AG04450 (cell line): ENCODE data around the gene CLIP2. TPM values are rescaled to one million over a fixed set of nuclear protein-coding genes. Genes with fewer than 3 reads are reported as not detected.

ENCODE experiments used
- CTCF ChIA-PET: fragments of 300-600, 350-600 bp; formaldehyde crosslinking; extraction: SDS; loops from one replicate; lab custom pipeline; 2022; ENCODE audit warnings: antibody characterized with exemption, inconsistent platforms; lab: Charles Lee
- POLR2A ChIA-PET: fragments of 350-600 bp; formaldehyde crosslinking; extraction: SDS; loops from one replicate; lab custom pipeline; 2021; ENCODE audit warnings: antibody characterized with exemption, inconsistent platforms; lab: Yijun Ruan, JAX
- DNase-seq: peaks from one replicate; pipeline ENCODE4 v3.0.0-alpha.2; 2011; ENCODE audit warnings: low read depth, low spot score
- H3K27ac ChIP-seq: one replicate; pipeline ENCODE4 v1.5.1; 2012; ENCODE audit warnings: low read depth, low read length, control low read depth
- H3K27me3 ChIP-seq: one replicate; pipeline ENCODE4 v1.6.0; 2012; ENCODE audit warnings: low read length; ENCODE audit not compliant: control insufficient read depth, insufficient read depth
- H3K4me3 ChIP-seq: 2 replicates; pipeline ENCODE4 v1.5.1; 2011; ENCODE audit warnings: mild to moderate bottlenecking, low read depth, low read length, control low read depth
- H3K9me3 ChIP-seq: 2 replicates; pipeline ENCODE4 v1.5.1; 2012; ENCODE audit warnings: low read length; ENCODE audit not compliant: control insufficient read depth, insufficient read depth
- CTCF ChIP-seq: IDR thresholded peaks from 2 replicates; pipeline ENCODE4 v1.5.1; 2011; ENCODE audit warnings: low read depth, low read length, control low read depth, inconsistent platforms
- polyA plus RNA-seq: library from polyadenylated mRNA; depleted of rRNA; stranded (reverse); fragments of >200 nt; gene quantifications from 2 replicates; pipeline ENCODE4 v1.2.3, GENCODE V29; 2011

The CLIP2 gene
- polyA plus RNA-seq, 1 experiment, result 7.2 TPM

- DNase-seq, result no peak
- H3K9me3 ChIP-seq, result no peaks in the 10 kb centered on the region; the same call in 1 of the 2 replicates
- no peak overlapping the region for H3K27ac ChIP-seq
- POLR2A ChIA-PET, result interaction anchor here (1.2 to 3.1 kb wide), 3 partner anchors 8 to 17 kb away, joined by 3 to 31 read pairs (median 13); no protein-coding TSS in a partner anchor
- H3K4me3 ChIP-seq, result no peak overlapping the region
- no peaks in the 10 kb centered on the region for H3K27me3 ChIP-seq
- CTCF ChIA-PET, result interaction anchor here (0.8 to 1.0 kb wide), 2 partner anchors 81 to 113 kb away, joined by 4 to 5 read pairs; no protein-coding TSS in a partner anchor
- no peak for TF ChIP-seq CTCF
Observed at GRCh38 chr7:74287303-74288033, 1.7 kb upstream of the CLIP2 start.

- no peak for TF ChIP-seq CTCF
- Histone ChIP-seq H3K27me3 (no peaks in the 10 kb centered on the region), H3K4me3 (peak overlapping the region; percentile 63), H3K27ac (no peak overlapping the region), H3K9me3 (no peaks in the 10 kb centered on the region; the same call in 1 of the 2 replicates)
- CTCF ChIA-PET, result interaction anchor here (0.8 to 1.0 kb wide), 2 partner anchors 18 to 82 kb away, joined by 3 to 5 read pairs; no protein-coding TSS in a partner anchor
- DNase-seq, result no peak
- POLR2A ChIA-PET, result interaction anchor here (0.7 to 3.1 kb wide), 5 partner anchors 9 to 34 kb away, joined by 3 to 31 read pairs (median 11); partner anchors contain the start of gene RFC2
Observed at GRCh38 chr7:74288034-74288881, 949 bp upstream of the CLIP2 start.

GRCh38 chr7:74289659-74290552 lies 699 bp downstream of the CLIP2 start:
- no peak for DNase-seq
- no peak for TF ChIP-seq CTCF
- no peak overlapping the region for H3K27ac ChIP-seq
- ChIA-PET POLR2A (interaction anchor here (1.0 to 3.1 kb wide), 3 partner anchors 10 to 79 kb away, joined by 3 to 31 read pairs (median 4); partner anchors contain the start of gene RFC2), CTCF (interaction anchor here (1.5 kb wide), 1 partner anchor 111 kb away, joined by 6 read pairs; no protein-coding TSS in a partner anchor)
- no peaks in the 10 kb centered on the region; the same call in 1 of the 2 replicates for H3K9me3 ChIP-seq
- H3K27me3 ChIP-seq, result no peaks in the 10 kb centered on the region
- H3K4me3 ChIP-seq, result peak overlapping the region; percentile 87

GRCh38 chr7:74290553-74290950 lies 1.3 kb downstream of the CLIP2 start:
- Histone ChIP-seq H3K27me3 (no peaks in the 10 kb centered on the region), H3K9me3 (no peaks in the 10 kb centered on the region; the same call in 1 of the 2 replicates), H3K27ac (no peak overlapping the region), H3K4me3 (peak overlapping the region; percentile 87)
- CTCF ChIA-PET, result interaction anchor here (1.5 kb wide), 1 partner anchor 110 kb away, joined by 6 read pairs; no protein-coding TSS in a partner anchor
- no peak for DNase-seq
- POLR2A ChIA-PET, result interaction anchor here (1.0 to 3.1 kb wide), 2 partner anchors 11 to 79 kb away, joined by 3 to 31 read pairs; no protein-coding TSS in a partner anchor
- TF ChIP-seq CTCF, result no peak
